GM12892 (cell line): ENCODE results near the gene AGXT.

Experiments used
- POLR2AphosphoS5 ChIP-seq: IDR thresholded peaks from 2 replicates; pipeline ENCODE4 v1.6.1; 2011; ENCODE audit warnings: low read depth, low read length, control low read depth
- TAF1 ChIP-seq: IDR thresholded peaks from 2 replicates; pipeline ENCODE4 v1.6.1; 2011; ENCODE audit warnings: low read depth, mild to moderate bottlenecking, control low read depth, low read length, borderline replicate concordance

GRCh38 chr2:240902615-240903041 lies 34.0 kb downstream of the AGXT start:
- no peak for TF ChIP-seq TAF1
- TF ChIP-seq POLR2AphosphoS5, result no peak
